GM15510 (cell line): Measurements from ENCODE around the gene IDH3B.

Experiments
- POLR2A ChIP-seq: IDR thresholded peaks from 3 replicates; pipeline ENCODE4 v1.6.1; 2011; ENCODE audit warnings: borderline replicate concordance; ENCODE audit not compliant: insufficient read length; ENCODE audit errors: extremely low read depth

IDH3B gene

GRCh38 chr20:2652724-2653555, 11.1 kb downstream of the IDH3B start:
- TF ChIP-seq POLR2A, result peak; percentile 16

DNA sequence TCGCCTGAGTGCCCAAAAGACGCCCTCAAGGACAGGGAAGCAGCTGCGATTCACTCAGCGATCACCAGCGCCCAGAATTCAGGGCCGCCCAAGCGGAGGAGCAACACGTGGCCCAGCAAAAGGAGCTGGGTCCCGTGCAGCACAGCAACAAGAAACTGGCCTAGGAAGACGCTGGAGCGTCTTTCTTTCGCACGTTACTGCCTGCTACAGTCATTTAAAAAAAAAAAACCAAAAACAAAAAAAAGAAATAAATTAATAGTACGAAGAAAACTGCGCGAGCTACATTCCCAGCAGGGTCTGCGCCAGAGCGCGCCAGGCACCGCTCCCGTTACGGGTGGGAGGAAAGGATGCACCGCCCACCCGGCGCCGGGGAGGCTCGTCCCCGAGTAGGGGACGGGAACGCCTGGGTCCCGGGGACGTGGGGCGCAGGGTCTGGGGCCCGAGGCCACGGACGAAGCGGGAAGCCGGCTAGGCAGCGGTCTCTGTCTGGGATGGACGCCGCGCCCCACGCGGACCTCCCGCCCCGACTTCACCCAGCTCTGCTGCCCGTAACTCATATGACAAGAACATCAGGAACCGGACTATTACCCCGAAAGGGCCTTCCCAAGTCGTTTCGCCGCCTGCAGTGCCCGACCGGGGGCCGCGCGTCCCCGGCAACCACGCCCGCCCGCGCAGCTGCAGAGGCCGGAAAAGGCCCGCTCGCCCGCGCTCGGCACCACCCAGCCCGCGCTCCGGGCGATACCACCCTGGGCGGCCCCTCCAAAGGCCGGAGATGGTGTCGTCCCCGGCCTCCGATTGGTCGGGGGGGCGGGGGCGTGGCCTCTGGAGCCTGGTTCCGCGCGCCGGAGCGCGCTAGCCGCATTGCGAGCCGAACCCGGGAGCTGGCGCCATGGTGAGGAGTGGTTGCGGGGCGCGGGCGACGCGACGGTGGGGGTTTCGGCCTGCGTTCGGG, 12.0 kb downstream of the IDH3B start, which contains the start of gene NOP56:
NOP56 (plus strand) TSS at position 861 of the 952 bp plus-strand sequence; CDS start at position 890, 29 bp downstream.
- peak; percentile 96 for TF ChIP-seq POLR2A

GRCh38 chr20:2643708-2644107, 20.3 kb downstream of the IDH3B start:
- TF ChIP-seq POLR2A, result no peak

DNA sequence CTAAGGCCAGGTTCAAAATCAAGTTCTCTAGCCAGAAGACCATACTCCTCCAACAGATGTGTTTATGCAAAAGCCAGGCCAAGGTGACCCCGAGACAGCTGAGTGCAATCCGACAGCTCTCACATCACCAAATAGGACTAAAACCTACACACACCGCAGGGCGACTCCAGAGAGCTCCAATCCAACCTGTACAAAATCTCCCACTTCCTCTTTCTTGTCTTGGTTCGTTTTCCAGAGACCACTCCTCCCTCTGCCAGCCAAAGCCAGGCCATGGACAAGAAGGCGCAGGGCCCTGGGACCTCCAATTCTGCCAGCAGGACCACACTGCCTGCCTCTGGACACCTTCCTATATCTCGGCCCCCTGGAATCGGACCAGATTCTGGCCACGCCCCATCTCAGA, 23.1 kb downstream of the IDH3B start:
- no peak for TF ChIP-seq POLR2A

- TF ChIP-seq POLR2A, result no peak
These were observed 23.8 kb downstream of the IDH3B start for GRCh38 chr20:2640260-2640659.

DNA sequence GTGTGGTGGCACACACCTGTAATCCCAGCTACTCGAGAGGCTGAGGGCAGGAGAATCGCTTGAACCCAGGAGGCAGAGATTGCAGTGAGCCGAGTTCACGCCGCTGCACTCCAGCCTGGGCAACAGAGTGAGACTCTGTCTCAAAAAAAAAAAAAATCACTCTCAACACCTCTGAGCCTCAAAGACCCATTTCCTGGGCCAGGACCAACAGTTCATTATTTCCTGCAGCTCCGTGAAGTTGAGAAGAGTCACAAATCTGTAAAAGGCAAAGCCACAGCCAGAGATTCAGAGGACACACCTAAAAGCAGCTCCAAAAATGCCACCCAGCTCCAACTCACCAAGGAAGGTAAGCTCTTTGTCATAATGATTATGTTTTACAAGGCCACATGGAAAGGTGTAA, 26.8 kb downstream of the IDH3B start:
- no peak for TF ChIP-seq POLR2A

- no peak for TF ChIP-seq POLR2A
These were observed 30.6 kb downstream of the IDH3B start for GRCh38 chr20:2633381-2633780.

GRCh38 chr20:2631228-2631627, 32.8 kb downstream of the IDH3B start:
- TF ChIP-seq POLR2A, result no peak

- no peak for TF ChIP-seq POLR2A
These were observed 37.0 kb downstream of the IDH3B start for GRCh38 chr20:2626853-2627541.

- TF ChIP-seq POLR2A, result no peak
These were observed 39.0 kb downstream of the IDH3B start for GRCh38 chr20:2625062-2625461.

DNA sequence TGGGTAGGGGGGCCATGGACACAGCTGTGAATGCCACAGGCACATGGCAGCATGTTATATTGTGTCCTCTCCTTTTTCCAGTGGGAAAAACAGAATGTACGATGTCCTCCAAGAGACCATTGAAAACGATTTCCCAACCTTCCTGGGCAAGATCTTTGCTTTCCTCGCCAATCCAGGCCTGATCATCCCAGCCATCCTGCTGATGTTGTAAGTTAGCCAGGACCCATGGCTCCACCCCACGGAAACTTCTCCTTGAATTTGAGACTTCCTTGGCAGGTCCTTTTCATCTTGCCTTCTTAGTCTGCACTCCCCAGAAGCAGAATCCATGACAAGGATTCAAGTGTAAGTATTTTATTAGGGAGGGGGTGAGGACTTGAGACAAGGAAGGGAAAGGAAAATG, 39.8 kb downstream of the IDH3B start:
- TF ChIP-seq POLR2A, result no peak

DNA sequence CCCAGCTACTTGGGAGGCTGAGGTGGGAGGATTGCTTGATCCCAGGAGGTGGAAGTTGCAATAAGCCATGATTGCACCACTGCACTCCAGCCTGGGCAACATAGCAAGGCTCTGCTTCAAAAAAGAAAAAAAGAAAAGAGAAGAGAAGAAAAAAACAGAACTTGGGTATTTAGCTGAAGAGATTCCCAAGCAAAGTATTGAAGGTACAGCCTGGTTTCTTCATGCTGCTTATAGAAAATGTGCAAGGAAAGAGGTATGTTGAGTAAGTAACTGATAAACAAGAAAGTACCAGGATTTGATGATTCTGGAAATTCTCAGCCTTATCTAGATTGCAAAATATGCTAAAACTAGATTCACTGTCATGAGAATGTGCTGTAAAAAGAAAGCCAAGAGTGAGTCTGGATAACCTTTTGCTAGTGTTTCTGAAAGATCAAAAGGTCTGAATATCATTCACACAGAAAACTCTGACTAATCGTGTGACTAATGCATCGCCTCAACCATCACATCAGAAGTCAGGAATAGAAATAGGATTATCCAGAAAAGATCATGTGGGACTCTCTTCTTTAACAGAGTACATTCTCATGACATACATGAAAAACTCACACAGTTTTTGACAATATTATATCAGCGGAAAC, 43.9 kb downstream of the IDH3B start:
- no peak for TF ChIP-seq POLR2A

DNA sequence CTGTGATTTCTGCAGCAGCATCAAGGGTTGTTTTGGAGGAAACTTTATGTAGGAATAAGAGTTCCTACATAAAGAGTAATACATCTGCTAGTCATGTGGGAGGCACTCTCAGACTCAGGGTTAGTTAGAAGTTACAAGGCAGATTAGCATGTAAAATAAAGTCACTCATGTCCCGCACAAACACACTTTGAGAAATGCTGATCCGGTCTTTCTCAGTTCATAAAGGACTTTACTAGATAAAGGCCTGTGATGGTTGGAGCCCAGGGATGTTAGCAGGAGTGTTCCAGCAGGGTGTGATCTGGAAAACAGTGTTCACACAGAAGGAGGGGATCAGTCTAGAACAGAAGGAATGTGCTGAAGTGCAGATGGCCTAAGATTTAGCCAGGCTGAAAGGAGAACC, 44.7 kb downstream of the IDH3B start:
- TF ChIP-seq POLR2A, result no peak

- no peak for TF ChIP-seq POLR2A
These were observed 45.2 kb downstream of the IDH3B start for GRCh38 chr20:2618815-2619214.
